GM12878 (cell line): Measurements from ENCODE around the gene AKAP7. TPM values are rescaled to one million over a fixed set of nuclear protein-coding genes. Genes with fewer than 3 reads are reported as not detected.

Source experiments
- ATAC-seq: fragments of 200-7000 bp; cut with Tn5 transposase; 3 replicates; pipeline ENCODE4 v1.9.1; 2020; ENCODE audit warnings: mild to moderate bottlenecking, moderate library complexity
- BruUV-seq: library from RNA; stranded (reverse); fragments of 400-500 nt; replicated peaks from 2 replicates; lab custom pipeline; 2021; lab: Mats Ljungman, UMichigan
- CTCF ChIA-PET: fragments of 300-600 bp; sonication (Branson Sonifier 250); formaldehyde crosslinking; extraction: SDS; loops from one replicate; lab custom pipeline; 2021; ENCODE audit warnings: inconsistent platforms; lab: Yijun Ruan, JAX
- POLR2A ChIA-PET: fragments of 350-600 bp; formaldehyde crosslinking; extraction: SDS; loops from one replicate; lab custom pipeline; 2021; ENCODE audit warnings: inconsistent platforms; lab: Charles Lee
- RAD21 ChIA-PET: fragments of 300-600 bp; sonication (Branson Sonifier 250); formaldehyde crosslinking; loops from one replicate; lab custom pipeline; 2023; ENCODE audit warnings: antibody characterized with exemption; ENCODE audit not compliant: unreplicated experiment; lab: Charles Lee
- SMC1A ChIA-PET: fragments of 300-600 bp; sonication (Branson Sonifier 250); formaldehyde crosslinking; loops from one replicate; lab custom pipeline; 2023; ENCODE audit not compliant: unreplicated experiment, uncharacterized antibody; lab: Charles Lee
- DNase-seq: peaks from one replicate; pipeline ENCODE4 v3.0.0-alpha.2; 2011; ENCODE audit warnings: low read depth, low spot score
- FAIRE-seq: peaks from 3 replicates; lab custom pipeline; 2011; peaks lifted over from hg19 to GRCh38; lab: Jason Lieb, UNC
- H2AFZ ChIP-seq: 2 replicates; pipeline ENCODE4 v1.6.0; 2011; ENCODE audit warnings: low read depth, low read length, control low read depth; ENCODE audit not compliant: control insufficient read depth
- H3K27ac ChIP-seq: 2 replicates; pipeline ENCODE4 v1.5.1; 2011; ENCODE audit warnings: control low read depth; ENCODE audit not compliant: control insufficient read depth, insufficient read depth
- H3K27me3 ChIP-seq, 2 experiments: replicated peaks in 1 of 2; 2 replicates each; pipeline versions ENCODE4 v1.6.0 to v1.6.1; 2011; ENCODE audit warnings: low read length in 1 of 2; ENCODE audit not compliant: control insufficient read depth in 2 of 2, insufficient read depth in 2 of 2
- H3K36me3 ChIP-seq, 2 experiments: 2 replicates each; pipeline ENCODE4 v1.5.1; 2011; ENCODE audit warnings: low read length in 1 of 2; ENCODE audit not compliant: control insufficient read depth in 2 of 2, insufficient read depth in 2 of 2
- H3K4me1 ChIP-seq: 2 replicates; pipeline ENCODE4 v1.6.1; 2011; ENCODE audit warnings: mild to moderate bottlenecking, low read length, moderate library complexity, mixed read lengths; ENCODE audit not compliant: control insufficient read depth, insufficient read depth
- H3K4me2 ChIP-seq: 2 replicates; pipeline ENCODE4 v1.6.0; 2011; ENCODE audit warnings: control low read depth; ENCODE audit not compliant: control insufficient read depth, insufficient read depth
- H3K4me3 ChIP-seq: fragments of 200-600 bp; sonication (generic); 2 replicates; pipeline ENCODE4 v1.5.1; 2016
- H3K79me2 ChIP-seq: 2 replicates; pipeline ENCODE4 v1.6.0; 2011; ENCODE audit warnings: low read length; ENCODE audit not compliant: control insufficient read depth, insufficient read depth
- H3K9ac ChIP-seq: 2 replicates; pipeline ENCODE4 v1.8.0; 2011; ENCODE audit warnings: low read length, control low read depth, mixed read lengths; ENCODE audit not compliant: control insufficient read depth, insufficient read depth
- H3K9me3 ChIP-seq: replicated peaks from 3 replicates; pipeline ENCODE4 v1.5.1; 2011; ENCODE audit warnings: mild to moderate bottlenecking, low read length; ENCODE audit not compliant: control insufficient read depth, insufficient read depth
- H4K20me1 ChIP-seq: 2 replicates; pipeline ENCODE4 v1.6.0; 2011; ENCODE audit not compliant: control insufficient read depth, insufficient read depth
- BMI1 ChIP-seq: fragments of 450-650 bp; IDR thresholded peaks from 2 replicates; pipeline ENCODE4 v1.6.1; 2016; ENCODE audit warnings: mild to moderate bottlenecking, moderate library complexity, borderline replicate concordance
- CREB1 ChIP-seq: IDR thresholded peaks from 2 replicates; pipeline ENCODE4 v1.6.1; 2012; ENCODE audit warnings: low read depth, mild to moderate bottlenecking, inconsistent platforms
- CREM ChIP-seq: IDR thresholded peaks from 2 replicates; pipeline ENCODE4 v1.6.1; 2014; ENCODE audit warnings: antibody characterized with exemption, low read depth
- HCFC1 ChIP-seq: fragments of 150-350 bp; IDR thresholded peaks from 2 replicates; pipeline ENCODE4 v1.6.1; 2014; ENCODE audit warnings: low read length
- KLF5 ChIP-seq: fragments of 450-650 bp; IDR thresholded peaks from 2 replicates; pipeline ENCODE4 v1.6.1; 2014; ENCODE audit warnings: mild to moderate bottlenecking; ENCODE audit not compliant: partially characterized antibody
- MLLT1 ChIP-seq: fragments of 450-650 bp; IDR thresholded peaks from 2 replicates; pipeline ENCODE4 v1.6.1; 2016; ENCODE audit warnings: mild to moderate bottlenecking
- NFYA ChIP-seq: IDR thresholded peaks from 2 replicates; pipeline ENCODE4 v1.6.1; 2011; ENCODE audit warnings: low read depth, mild to moderate bottlenecking, low read length, improper control_type of control experiment, borderline replicate concordance
- NRF1 ChIP-seq: conservative IDR thresholded peaks from 2 replicates; pipeline ENCODE4 v1.6.1; 2011; ENCODE audit warnings: mild to moderate bottlenecking, low read depth, low read length, improper control_type of control experiment
- POLR2A ChIP-seq: IDR thresholded peaks from 2 replicates; pipeline ENCODE4 v1.6.1; 2011; ENCODE audit warnings: low read depth, mild to moderate bottlenecking, low read length
- ZNF274 ChIP-seq: IDR thresholded peaks from one replicate; pipeline ENCODE4 v1.8.0; 2011; ENCODE audit not compliant: insufficient read length, insufficient read depth
- WGBS: methylation state at CpG from one replicate; pipeline ENCODE4 v1.1.6; 2016; ENCODE audit warnings: low lambda C conversion rate; ENCODE audit not compliant: insufficient replicate concordance, insufficient coverage; ENCODE audit errors: missing lambda C conversion rate; 5-methylcytosine and 5-hydroxymethylcytosine counted together
- in situ Hi-C: fragments of 300-500 bp; cut with MboI; formaldehyde crosslinking; loops from 9 replicates; pipeline ENCODE4 v1.14.3; 2018; ENCODE audit warnings: mixed read lengths
- intact Hi-C: fragments of 100-400 bp; cut with micrococcal nuclease; formaldehyde crosslinking; loops from one replicate; pipeline ENCODE4 v1.14.2; 2022; ENCODE audit not compliant: unreplicated experiment
- polyA plus RNA-seq, 11 experiments: library from polyadenylated mRNA; depleted of rRNA in 4 of 11; unstranded in 6 of 11; stranded (reverse) in 5 of 11; fragments of >200 nt; fragmentation: Nextera tagmentation in 4 of 11; fragmentation: Illumina TruSeq in 1 of 11; extraction: Ambion mirVana in 4 of 11; extraction: Trizol in 1 of 11; gene quantifications; 1 replicate in 1 of 11; 2 replicates in 10 of 11; pipeline versions ENCODE4 v1.2.1 to v1.2.3, GENCODE V29; 2011 to 2016; ENCODE audit warnings: inconsistent platforms in 2 of 11, missing spikeins in 2 of 11, low read depth in 1 of 11
- total RNA-seq, 4 experiments: library from RNA; depleted of rRNA in 3 of 4; stranded (reverse); fragments of >200 nt in 3 of 4; fragmentation: Illumina TruSeq in 1 of 4; extraction: Trizol in 1 of 4; gene quantifications; 2 replicates each; pipeline versions ENCODE4 v1.2.1 to v1.2.3, GENCODE V29; 2013 to 2021

The AKAP7 gene
- total and polyA plus RNA-seq, 10 of the 15 experiments (the other 5 are each of a cell fraction or from before 2014, with no cell fraction given) = 0.06 to 0.58 (median 0.28) TPM; not detected in 1

DNA sequence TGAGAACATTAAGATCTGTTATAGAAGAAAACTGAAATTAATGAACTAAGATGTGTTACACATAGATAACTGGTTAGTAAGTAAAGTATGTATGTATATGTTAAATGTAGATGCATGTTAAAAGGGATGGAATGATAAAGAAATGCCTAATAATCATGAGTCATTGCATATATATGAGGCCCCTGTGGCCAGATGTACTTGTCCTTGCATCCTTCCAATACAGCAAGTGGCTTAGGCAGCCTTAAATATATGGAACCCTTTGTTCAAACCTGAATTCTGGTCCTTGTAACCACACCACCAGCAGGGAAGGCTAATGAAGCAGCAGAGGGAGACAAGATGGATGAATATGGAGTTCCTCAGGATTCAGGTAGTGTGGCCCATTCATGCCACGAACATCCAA is 9.8 kb upstream of the AKAP7 start:
- in situ Hi-C loops (no loop called here), intact Hi-C loops (no loop called here)
- BruUV-seq = no TSS peak
- no peak overlapping the region for H3K4me2 ChIP-seq
- H4K20me1 ChIP-seq = no peaks in the 10 kb centered on the region
- ChIA-PET POLR2A (no interaction called here), RAD21 (no interaction called here), SMC1A (interaction anchor here (1.3 kb wide), 1 partner anchor 10 kb away, joined by 3 read pairs; no protein-coding TSS in a partner anchor), CTCF (no interaction called here)
- TF ChIP-seq NFYA = no peak
- TF ChIP-seq POLR2A = no peak
- TF ChIP-seq NRF1 = no peak
- TF ChIP-seq CREB1 = no peak
- TF ChIP-seq CREM = no peak
- TF ChIP-seq MLLT1 = no peak
- no peak for TF ChIP-seq KLF5
- no peak for TF ChIP-seq HCFC1
- no peak for TF ChIP-seq ZNF274
- no peak for TF ChIP-seq BMI1
- DNase-seq = no peak
- no peak for ATAC-seq
- H2AFZ ChIP-seq = no peak overlapping the region
- H3K36me3 ChIP-seq = no peaks in the 10 kb centered on the region
- FAIRE-seq = no peak
- no peaks in the 10 kb centered on the region for H3K9me3 ChIP-seq
- 0% methylated on average over 1 of the region's 1 CpG for WGBS
- no peaks in the 10 kb centered on the region; the same call in 1 of the 2 replicates for H3K4me1 ChIP-seq
- H3K27me3 ChIP-seq = no peaks in the 10 kb centered on the region; a peak in 1 of 4 replicates
- no peak overlapping the region for H3K27ac ChIP-seq
- no peak overlapping the region for H3K4me3 ChIP-seq
- H3K9ac ChIP-seq = no peak overlapping the region
- H3K79me2 ChIP-seq = no peaks in the 10 kb centered on the region
